ENCODE data around the gene MUC2.

DNA sequence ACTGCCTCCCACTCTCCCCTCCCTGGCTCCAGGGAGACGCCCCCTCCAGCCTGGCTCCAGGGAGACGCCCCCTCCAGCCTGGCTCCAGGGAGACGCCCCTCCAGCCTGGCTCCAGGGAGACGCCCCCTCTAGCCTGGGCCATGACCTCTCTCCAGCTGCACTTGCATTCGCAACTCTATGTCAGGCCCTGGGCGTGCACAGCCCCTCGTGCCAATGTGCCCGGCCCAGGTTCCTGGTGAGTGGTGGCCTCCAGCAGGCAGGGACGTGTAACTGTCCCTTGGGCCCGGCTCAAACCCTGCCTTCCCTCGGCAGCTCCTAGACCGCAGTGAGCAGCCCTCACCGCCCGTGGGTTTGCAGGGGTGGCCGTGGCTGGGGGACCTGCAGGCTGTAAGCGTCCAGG is 45.0 kb upstream of the MUC2 start:
- TF ChIP-seq, protein P1, sequence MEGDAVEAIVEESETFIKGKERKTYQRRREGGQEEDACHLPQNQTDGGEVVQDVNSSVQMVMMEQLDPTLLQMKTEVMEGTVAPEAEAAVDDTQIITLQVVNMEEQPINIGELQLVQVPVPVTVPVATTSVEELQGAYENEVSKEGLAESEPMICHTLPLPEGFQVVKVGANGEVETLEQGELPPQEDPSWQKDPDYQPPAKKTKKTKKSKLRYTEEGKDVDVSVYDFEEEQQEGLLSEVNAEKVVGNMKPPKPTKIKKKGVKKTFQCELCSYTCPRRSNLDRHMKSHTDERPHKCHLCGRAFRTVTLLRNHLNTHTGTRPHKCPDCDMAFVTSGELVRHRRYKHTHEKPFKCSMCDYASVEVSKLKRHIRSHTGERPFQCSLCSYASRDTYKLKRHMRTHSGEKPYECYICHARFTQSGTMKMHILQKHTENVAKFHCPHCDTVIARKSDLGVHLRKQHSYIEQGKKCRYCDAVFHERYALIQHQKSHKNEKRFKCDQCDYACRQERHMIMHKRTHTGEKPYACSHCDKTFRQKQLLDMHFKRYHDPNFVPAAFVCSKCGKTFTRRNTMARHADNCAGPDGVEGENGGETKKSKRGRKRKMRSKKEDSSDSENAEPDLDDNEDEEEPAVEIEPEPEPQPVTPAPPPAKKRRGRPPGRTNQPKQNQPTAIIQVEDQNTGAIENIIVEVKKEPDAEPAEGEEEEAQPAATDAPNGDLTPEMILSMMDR (IDR thresholded peaks at IDR 0.05 in 2 of 3, conservative IDR thresholded peaks at IDR 0.05 in 1 of 3; ENCODE audit: borderline replicate concordance in 1 of 3, insufficient read depth in 1 of 3, low read depth in 2 of 3, low read length in 2 of 3): no peak
- TF ChIP-seq TCF7L2 (IDR thresholded peaks at IDR 0.05; ENCODE audit: borderline replicate concordance, extremely low read depth, insufficient read depth, insufficient read length) (no peak), YY1 (IDR thresholded peaks at IDR 0.05; ENCODE audit: extremely low read depth, insufficient replicate concordance, low read depth, low read length) (no peak), POLR2A (IDR thresholded peaks at IDR 0.05; ENCODE audit: borderline replicate concordance, extremely low read depth, insufficient read depth, insufficient read length) (no peak), SP1 (IDR thresholded peaks at IDR 0.05; ENCODE audit: low read depth) (no peak), POLR2AphosphoS5 (IDR thresholded peaks at IDR 0.05; ENCODE audit: low read depth, low read length) (no peak), RAD21 (IDR thresholded peaks at IDR 0.05; ENCODE audit: low read depth) (no peak), ZNF274 (IDR thresholded peaks at IDR 0.05; ENCODE audit: low read depth, low read length) (no peak), EZH2 (IDR thresholded peaks at IDR 0.05) (no peak), EZH2phosphoT487 (IDR thresholded peaks at IDR 0.05; ENCODE audit: borderline replicate concordance) (no peak), CBX3 (IDR thresholded peaks at IDR 0.05; ENCODE audit: low read depth) (no peak)
- TF ChIP-seq, protein P2, sequence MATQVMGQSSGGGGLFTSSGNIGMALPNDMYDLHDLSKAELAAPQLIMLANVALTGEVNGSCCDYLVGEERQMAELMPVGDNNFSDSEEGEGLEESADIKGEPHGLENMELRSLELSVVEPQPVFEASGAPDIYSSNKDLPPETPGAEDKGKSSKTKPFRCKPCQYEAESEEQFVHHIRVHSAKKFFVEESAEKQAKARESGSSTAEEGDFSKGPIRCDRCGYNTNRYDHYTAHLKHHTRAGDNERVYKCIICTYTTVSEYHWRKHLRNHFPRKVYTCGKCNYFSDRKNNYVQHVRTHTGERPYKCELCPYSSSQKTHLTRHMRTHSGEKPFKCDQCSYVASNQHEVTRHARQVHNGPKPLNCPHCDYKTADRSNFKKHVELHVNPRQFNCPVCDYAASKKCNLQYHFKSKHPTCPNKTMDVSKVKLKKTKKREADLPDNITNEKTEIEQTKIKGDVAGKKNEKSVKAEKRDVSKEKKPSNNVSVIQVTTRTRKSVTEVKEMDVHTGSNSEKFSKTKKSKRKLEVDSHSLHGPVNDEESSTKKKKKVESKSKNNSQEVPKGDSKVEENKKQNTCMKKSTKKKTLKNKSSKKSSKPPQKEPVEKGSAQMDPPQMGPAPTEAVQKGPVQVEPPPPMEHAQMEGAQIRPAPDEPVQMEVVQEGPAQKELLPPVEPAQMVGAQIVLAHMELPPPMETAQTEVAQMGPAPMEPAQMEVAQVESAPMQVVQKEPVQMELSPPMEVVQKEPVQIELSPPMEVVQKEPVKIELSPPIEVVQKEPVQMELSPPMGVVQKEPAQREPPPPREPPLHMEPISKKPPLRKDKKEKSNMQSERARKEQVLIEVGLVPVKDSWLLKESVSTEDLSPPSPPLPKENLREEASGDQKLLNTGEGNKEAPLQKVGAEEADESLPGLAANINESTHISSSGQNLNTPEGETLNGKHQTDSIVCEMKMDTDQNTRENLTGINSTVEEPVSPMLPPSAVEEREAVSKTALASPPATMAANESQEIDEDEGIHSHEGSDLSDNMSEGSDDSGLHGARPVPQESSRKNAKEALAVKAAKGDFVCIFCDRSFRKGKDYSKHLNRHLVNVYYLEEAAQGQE (IDR thresholded peaks at IDR 0.05; ENCODE audit: low read depth): no peak
- TF ChIP-seq, protein P3, sequence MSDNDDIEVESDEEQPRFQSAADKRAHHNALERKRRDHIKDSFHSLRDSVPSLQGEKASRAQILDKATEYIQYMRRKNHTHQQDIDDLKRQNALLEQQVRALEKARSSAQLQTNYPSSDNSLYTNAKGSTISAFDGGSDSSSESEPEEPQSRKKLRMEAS (IDR thresholded peaks at IDR 0.05): no peak
